ENCODE measurements around the gene AUTS2.

GRCh38 chr7:69550991-69551390 is 47.3 kb upstream of the AUTS2 start:
- no peak for TF ChIP-seq POLR2AphosphoS5 (IDR thresholded peaks at IDR 0.05)
- TF ChIP-seq CTCF (IDR thresholded peaks at IDR 0.05 in 8 of 11, conservative IDR thresholded peaks at IDR 0.05 in 3 of 11): no peak
- no peak for TF ChIP-seq POLR2A (IDR thresholded peaks at IDR 0.05)

Data from spleen (tissue), 7 donors.